GM23338 (cell line): ENCODE data around the gene SEMA5A.

Experiments
- CREB1 ChIP-seq: fragments of 250-450 bp; sonication (Bioruptor Pico); IDR thresholded peaks from 2 replicates; pipeline ENCODE4 v1.5.0; 2020; ENCODE audit warnings: low read depth, mild to moderate bottlenecking, moderate library complexity
- EZH2 ChIP-seq: fragments of 200-600 bp; sonication (generic); IDR thresholded peaks from one replicate; pipeline ENCODE4 v1.8.0; 2017; ENCODE audit warnings: antibody characterized with exemption, mild to moderate bottlenecking, low read depth; ENCODE audit not compliant: unreplicated experiment
- EZH2phosphoT487 ChIP-seq: fragments of 200-600 bp; sonication (generic); IDR thresholded peaks from one replicate; pipeline ENCODE4 v1.8.1; 2018; ENCODE audit warnings: antibody characterized with exemption; ENCODE audit not compliant: unreplicated experiment
- JUNB ChIP-seq: IDR thresholded peaks from one replicate; pipeline ENCODE4 v1.6.1; 2016; ENCODE audit warnings: antibody characterized with exemption; ENCODE audit not compliant: unreplicated experiment
- POLR2AphosphoS5 ChIP-seq: IDR thresholded peaks from 2 replicates; pipeline ENCODE4 v1.6.1; 2016; ENCODE audit warnings: antibody characterized with exemption, low read depth
- TF ChIP-seq, protein P1 (sequence below), 2 experiments: fragments of 200-600 bp in 1 of 2; sonication (generic) in 1 of 2; conservative IDR thresholded peaks; 2 replicates each; pipeline versions ENCODE4 v1.5.1 to v1.6.1; 2016 to 2017; ENCODE audit warnings: antibody characterized with exemption in 2 of 2, low read depth in 2 of 2, mild to moderate bottlenecking in 2 of 2, moderate library complexity in 1 of 2
- TF ChIP-seq, protein P2 (sequence below): IDR thresholded peaks from one replicate; pipeline ENCODE4 v1.6.1; 2018; ENCODE audit warnings: antibody characterized with exemption; ENCODE audit not compliant: unreplicated experiment

DNA sequence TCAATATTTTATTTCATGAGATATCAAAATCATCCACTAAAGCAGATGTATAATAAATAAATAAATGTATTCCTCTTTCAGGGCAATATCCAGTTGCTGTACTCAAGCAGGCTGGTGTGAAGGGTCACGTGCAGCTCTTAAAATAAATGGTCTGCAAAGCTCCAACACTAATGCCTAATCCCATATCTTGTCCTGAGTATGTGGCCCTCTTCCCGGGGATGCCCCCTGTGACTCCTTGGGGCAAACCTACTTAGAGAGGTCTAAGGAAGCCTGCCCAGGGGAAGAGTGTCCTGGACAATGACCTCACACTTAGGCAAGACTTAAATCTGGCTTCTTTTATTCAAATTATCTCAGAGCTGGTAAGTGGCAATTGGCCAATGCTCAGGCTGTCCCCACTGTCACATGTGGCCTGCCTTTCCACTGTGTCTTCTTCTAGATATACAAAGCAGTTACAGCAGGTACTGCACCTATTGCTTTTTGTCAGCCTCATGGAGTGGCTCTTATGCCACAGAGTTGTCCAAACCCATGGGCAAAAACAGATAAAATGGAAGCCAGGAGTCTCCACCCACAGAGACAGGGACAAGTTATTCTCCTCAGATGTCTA, 55.3 kb downstream of the SEMA5A start:
- TF ChIP-seq, protein P1, sequence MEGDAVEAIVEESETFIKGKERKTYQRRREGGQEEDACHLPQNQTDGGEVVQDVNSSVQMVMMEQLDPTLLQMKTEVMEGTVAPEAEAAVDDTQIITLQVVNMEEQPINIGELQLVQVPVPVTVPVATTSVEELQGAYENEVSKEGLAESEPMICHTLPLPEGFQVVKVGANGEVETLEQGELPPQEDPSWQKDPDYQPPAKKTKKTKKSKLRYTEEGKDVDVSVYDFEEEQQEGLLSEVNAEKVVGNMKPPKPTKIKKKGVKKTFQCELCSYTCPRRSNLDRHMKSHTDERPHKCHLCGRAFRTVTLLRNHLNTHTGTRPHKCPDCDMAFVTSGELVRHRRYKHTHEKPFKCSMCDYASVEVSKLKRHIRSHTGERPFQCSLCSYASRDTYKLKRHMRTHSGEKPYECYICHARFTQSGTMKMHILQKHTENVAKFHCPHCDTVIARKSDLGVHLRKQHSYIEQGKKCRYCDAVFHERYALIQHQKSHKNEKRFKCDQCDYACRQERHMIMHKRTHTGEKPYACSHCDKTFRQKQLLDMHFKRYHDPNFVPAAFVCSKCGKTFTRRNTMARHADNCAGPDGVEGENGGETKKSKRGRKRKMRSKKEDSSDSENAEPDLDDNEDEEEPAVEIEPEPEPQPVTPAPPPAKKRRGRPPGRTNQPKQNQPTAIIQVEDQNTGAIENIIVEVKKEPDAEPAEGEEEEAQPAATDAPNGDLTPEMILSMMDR (conservative IDR thresholded peaks at IDR 0.05; ENCODE audit: low read depth in 2 of 2): no peak
- no peak for TF ChIP-seq CREB1
- TF ChIP-seq EZH2: no peak
- TF ChIP-seq, protein P2, sequence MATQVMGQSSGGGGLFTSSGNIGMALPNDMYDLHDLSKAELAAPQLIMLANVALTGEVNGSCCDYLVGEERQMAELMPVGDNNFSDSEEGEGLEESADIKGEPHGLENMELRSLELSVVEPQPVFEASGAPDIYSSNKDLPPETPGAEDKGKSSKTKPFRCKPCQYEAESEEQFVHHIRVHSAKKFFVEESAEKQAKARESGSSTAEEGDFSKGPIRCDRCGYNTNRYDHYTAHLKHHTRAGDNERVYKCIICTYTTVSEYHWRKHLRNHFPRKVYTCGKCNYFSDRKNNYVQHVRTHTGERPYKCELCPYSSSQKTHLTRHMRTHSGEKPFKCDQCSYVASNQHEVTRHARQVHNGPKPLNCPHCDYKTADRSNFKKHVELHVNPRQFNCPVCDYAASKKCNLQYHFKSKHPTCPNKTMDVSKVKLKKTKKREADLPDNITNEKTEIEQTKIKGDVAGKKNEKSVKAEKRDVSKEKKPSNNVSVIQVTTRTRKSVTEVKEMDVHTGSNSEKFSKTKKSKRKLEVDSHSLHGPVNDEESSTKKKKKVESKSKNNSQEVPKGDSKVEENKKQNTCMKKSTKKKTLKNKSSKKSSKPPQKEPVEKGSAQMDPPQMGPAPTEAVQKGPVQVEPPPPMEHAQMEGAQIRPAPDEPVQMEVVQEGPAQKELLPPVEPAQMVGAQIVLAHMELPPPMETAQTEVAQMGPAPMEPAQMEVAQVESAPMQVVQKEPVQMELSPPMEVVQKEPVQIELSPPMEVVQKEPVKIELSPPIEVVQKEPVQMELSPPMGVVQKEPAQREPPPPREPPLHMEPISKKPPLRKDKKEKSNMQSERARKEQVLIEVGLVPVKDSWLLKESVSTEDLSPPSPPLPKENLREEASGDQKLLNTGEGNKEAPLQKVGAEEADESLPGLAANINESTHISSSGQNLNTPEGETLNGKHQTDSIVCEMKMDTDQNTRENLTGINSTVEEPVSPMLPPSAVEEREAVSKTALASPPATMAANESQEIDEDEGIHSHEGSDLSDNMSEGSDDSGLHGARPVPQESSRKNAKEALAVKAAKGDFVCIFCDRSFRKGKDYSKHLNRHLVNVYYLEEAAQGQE: no peak
- TF ChIP-seq EZH2phosphoT487: no peak
- TF ChIP-seq POLR2AphosphoS5: no peak
- no peak for TF ChIP-seq JUNB
